Breast epithelium (tissue), 4 donors: Measurements from ENCODE around the gene CAMK1G. TPM values are rescaled to one million over a fixed set of nuclear protein-coding genes. Genes with fewer than 3 reads are reported as not detected.

ENCODE experiments used
- DNase-seq, 2 donors: peaks; one replicate each; pipeline ENCODE4 v3.0.0-alpha.2; 2019; ENCODE audit warnings: low spot score in 2 of 2
- H3K27ac ChIP-seq, 2 donors: fragments of 200-600 bp; sonication (generic) in 1 of 2; one replicate each; pipeline ENCODE4 v1.5.1; 2016 to 2019; ENCODE audit warnings: mild to moderate bottlenecking in 1 of 2
- H3K27me3 ChIP-seq, 2 donors: fragments of 200-600 bp; sonication (generic) in 1 of 2; one replicate each; pipeline versions ENCODE4 v1.5.1 to v1.6.0; 2017 to 2019; ENCODE audit warnings: control low read depth in 1 of 2, mild to moderate bottlenecking in 1 of 2
- H3K36me3 ChIP-seq: fragments of 200-600 bp; one replicate; pipeline ENCODE4 v1.5.1; 2019
- H3K4me1 ChIP-seq, 2 donors: fragments of 200-600 bp; sonication (generic); one replicate each; pipeline ENCODE4 v1.5.1; 2016 to 2019; ENCODE audit warnings: control low read depth in 1 of 2
- H3K4me3 ChIP-seq, 3 donors: fragments of 200-600 bp; sonication (generic); 1 replicate in 2 of 3; 2 replicates in 1 of 3; pipeline ENCODE4 v1.5.1; 2016 to 2019; ENCODE audit warnings: mild to moderate bottlenecking in 3 of 3, moderate library complexity in 2 of 3
- H3K9me3 ChIP-seq, 2 donors: fragments of 200-600 bp; sonication (generic) in 1 of 2; one replicate each; pipeline ENCODE4 v1.5.1; 2016 to 2019; ENCODE audit warnings: control low read depth in 1 of 2
- POLR2A ChIP-seq: fragments of 450-650 bp; IDR thresholded peaks from one replicate; pipeline ENCODE4 v1.6.1; 2016; ENCODE audit warnings: antibody characterized with exemption, mild to moderate bottlenecking, moderate library complexity
- POLR2AphosphoS5 ChIP-seq, 3 donors: sonication (generic); formaldehyde crosslinking; IDR thresholded peaks; one replicate each; pipeline ENCODE4 v1.6.1; 2017; ENCODE audit warnings: antibody characterized with exemption in 3 of 3
- intact Hi-C: fragments of 100-400 bp; cut with DNase I; formaldehyde crosslinking; loops from one replicate; pipeline ENCODE4 v1.15.1; 2023; ENCODE audit warnings: low total_unique reads
- total RNA-seq, 3 donors: library from RNA; depleted of rRNA; stranded (reverse); fragments of >200 nt; gene quantifications; one replicate each; pipeline ENCODE4 v1.1.0, GENCODE V29; 2016
- TF ChIP-seq, protein P1 (sequence below), 3 donors: fragments of 450-650 bp; IDR thresholded peaks; one replicate each; pipeline ENCODE4 v1.5.1; 2016 to 2017; ENCODE audit warnings: antibody characterized with exemption in 3 of 3, mild to moderate bottlenecking in 3 of 3, moderate library complexity in 3 of 3

CAMK1G gene
- total RNA-seq, 3 donors from 2014 or later: 0.16 to 1.8 TPM; not detected in 1

GRCh38 chr1:209611771-209612570 is 28.5 kb downstream of the CAMK1G start:
- no peak for DNase-seq
- Histone ChIP-seq H3K4me1 (no peaks in the 10 kb centered on the region), H3K36me3 (no peaks in the 10 kb centered on the region), H3K27me3 (no peaks in the 10 kb centered on the region), H3K9me3 (no peaks in the 10 kb centered on the region), H3K4me3 (no peak overlapping the region), H3K27ac (no peak overlapping the region)
- TF ChIP-seq POLR2AphosphoS5 (IDR thresholded peaks at IDR 0.05) (no peak), POLR2A (no peak)
- TF ChIP-seq, protein P1, sequence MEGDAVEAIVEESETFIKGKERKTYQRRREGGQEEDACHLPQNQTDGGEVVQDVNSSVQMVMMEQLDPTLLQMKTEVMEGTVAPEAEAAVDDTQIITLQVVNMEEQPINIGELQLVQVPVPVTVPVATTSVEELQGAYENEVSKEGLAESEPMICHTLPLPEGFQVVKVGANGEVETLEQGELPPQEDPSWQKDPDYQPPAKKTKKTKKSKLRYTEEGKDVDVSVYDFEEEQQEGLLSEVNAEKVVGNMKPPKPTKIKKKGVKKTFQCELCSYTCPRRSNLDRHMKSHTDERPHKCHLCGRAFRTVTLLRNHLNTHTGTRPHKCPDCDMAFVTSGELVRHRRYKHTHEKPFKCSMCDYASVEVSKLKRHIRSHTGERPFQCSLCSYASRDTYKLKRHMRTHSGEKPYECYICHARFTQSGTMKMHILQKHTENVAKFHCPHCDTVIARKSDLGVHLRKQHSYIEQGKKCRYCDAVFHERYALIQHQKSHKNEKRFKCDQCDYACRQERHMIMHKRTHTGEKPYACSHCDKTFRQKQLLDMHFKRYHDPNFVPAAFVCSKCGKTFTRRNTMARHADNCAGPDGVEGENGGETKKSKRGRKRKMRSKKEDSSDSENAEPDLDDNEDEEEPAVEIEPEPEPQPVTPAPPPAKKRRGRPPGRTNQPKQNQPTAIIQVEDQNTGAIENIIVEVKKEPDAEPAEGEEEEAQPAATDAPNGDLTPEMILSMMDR (IDR thresholded peaks at IDR 0.05): no peak
- intact Hi-C loops: no loop called here

DNA sequence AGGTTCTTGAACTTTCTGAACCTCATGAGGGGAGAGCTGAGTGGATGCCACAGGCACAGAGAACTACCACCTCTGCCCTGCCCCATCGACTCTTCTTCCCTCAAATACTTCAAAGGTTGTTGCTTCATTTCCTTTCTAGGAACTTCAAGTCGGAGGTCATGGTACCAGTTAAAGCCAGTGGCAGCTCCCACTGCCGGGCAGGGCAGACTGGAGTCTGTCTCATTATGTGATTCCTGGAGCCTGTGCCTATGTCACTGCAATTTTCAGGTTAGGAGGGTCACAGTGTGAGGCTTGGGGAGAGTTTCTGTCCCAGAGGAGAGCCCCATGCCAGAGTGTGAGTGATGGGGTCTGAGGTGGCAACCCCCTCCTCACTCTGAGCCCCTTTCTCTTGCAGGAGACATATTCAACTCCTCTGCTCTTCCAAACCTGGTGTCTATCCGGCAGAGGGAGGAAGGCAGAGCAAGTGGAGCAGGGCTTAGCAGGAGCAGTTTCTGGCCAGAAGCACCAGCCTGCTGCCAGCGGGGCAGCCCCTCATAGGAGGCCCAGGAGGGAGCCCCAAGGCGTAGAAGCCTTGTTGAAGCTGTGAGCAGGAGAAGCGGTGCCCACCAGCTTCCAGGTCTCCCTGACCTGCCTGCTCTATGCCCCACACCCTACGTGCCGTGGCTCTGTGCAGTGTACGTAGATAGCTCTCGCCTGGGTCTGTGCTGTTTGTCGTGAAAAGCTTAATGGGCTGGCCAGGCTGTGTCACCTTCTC is 29.3 kb downstream of the CAMK1G start:
- no peak overlapping the region for H3K27ac ChIP-seq
- H3K9me3 ChIP-seq: no peaks in the 10 kb centered on the region
- no peaks in the 10 kb centered on the region for H3K36me3 ChIP-seq
- H3K27me3 ChIP-seq: no peaks in the 10 kb centered on the region
- intact Hi-C loops: no loop called here
- H3K4me1 ChIP-seq: no peaks in the 10 kb centered on the region
- no peak for DNase-seq
- TF ChIP-seq POLR2A (no peak), POLR2AphosphoS5 (IDR thresholded peaks at IDR 0.05) (no peak)
- TF ChIP-seq, protein P1 (IDR thresholded peaks at IDR 0.05): no peak
- H3K4me3 ChIP-seq: no peak overlapping the region

- H3K27me3 ChIP-seq: no peaks in the 10 kb centered on the region
- no peak overlapping the region for H3K27ac ChIP-seq
- intact Hi-C loops: no loop called here
- H3K9me3 ChIP-seq: no peaks in the 10 kb centered on the region
- H3K36me3 ChIP-seq: no peaks in the 10 kb centered on the region
- TF ChIP-seq, protein P1 (IDR thresholded peaks at IDR 0.05): no peak
- no peak for TF ChIP-seq POLR2AphosphoS5 (IDR thresholded peaks at IDR 0.05)
- TF ChIP-seq POLR2A: no peak
- H3K4me1 ChIP-seq: no peaks in the 10 kb centered on the region
- no peak for DNase-seq
- no peak overlapping the region for H3K4me3 ChIP-seq
Measured at GRCh38 chr1:209613400-209614150, 30.1 kb downstream of the CAMK1G start.

DNA sequence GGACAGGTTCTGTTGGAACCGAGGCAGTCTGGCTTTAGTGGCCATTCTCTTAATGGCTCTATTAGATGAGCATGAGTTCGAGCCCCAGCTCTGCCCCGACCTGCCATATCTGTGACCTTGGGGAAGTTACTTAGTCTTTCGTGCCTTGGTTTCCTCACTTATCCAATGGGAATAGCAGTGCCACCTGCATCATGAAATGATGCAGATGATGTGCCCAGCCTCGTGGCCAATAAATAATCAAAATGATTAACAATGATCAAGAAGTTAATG is 30.6 kb downstream of the CAMK1G start:
- Histone ChIP-seq H3K36me3 (no peaks in the 10 kb centered on the region), H3K4me1 (no peaks in the 10 kb centered on the region), H3K4me3 (no peak overlapping the region), H3K9me3 (no peaks in the 10 kb centered on the region), H3K27me3 (no peaks in the 10 kb centered on the region), H3K27ac (no peak overlapping the region)
- intact Hi-C loops: no loop called here
- DNase-seq: no peak
- TF ChIP-seq POLR2A (no peak), POLR2AphosphoS5 (IDR thresholded peaks at IDR 0.05) (no peak)
- TF ChIP-seq, protein P1 (IDR thresholded peaks at IDR 0.05): no peak

GRCh38 chr1:209614906-209615305 is 31.4 kb downstream of the CAMK1G start:
- Histone ChIP-seq H3K4me1 (no peaks in the 10 kb centered on the region), H3K4me3 (no peak overlapping the region), H3K36me3 (no peaks in the 10 kb centered on the region), H3K27me3 (no peaks in the 10 kb centered on the region), H3K9me3 (no peaks in the 10 kb centered on the region), H3K27ac (no peak overlapping the region)
- no peak for TF ChIP-seq POLR2A
- TF ChIP-seq POLR2AphosphoS5 (IDR thresholded peaks at IDR 0.05): no peak
- TF ChIP-seq, protein P1 (IDR thresholded peaks at IDR 0.05): no peak
- intact Hi-C loops: no loop called here
- DNase-seq: no peak
